ENCODE measurements around the gene LRRK1.
A peak's percentile ranks its signal among the peaks of the same experiment; 100 is the strongest.

Gene LRRK1

GRCh38 chr15:100909989-100910955 lies 8.9 kb upstream of the LRRK1 start:
- Histone ChIP-seq H3K9me3 (ENCODE audit: control insufficient read depth in 1 of 2, low read length in 2 of 2) (no peaks in the 10 kb centered on the region), H3K9ac (ENCODE audit: low read depth in 1 of 2, low read length in 2 of 2) (no peak overlapping the region), H3K27me3 (ENCODE audit: control insufficient read depth in 1 of 2, insufficient read depth in 2 of 2, low read length in 2 of 2) (no peaks in the 10 kb centered on the region), H3K4me1 (ENCODE audit: control insufficient read depth in 1 of 2, insufficient read depth in 2 of 2, low read length in 2 of 2) (no peaks in the 10 kb centered on the region), H3K4me3 (ENCODE audit: low read depth in 1 of 2, low read length in 2 of 2) (no peak overlapping the region), H3K27ac (ENCODE audit: low read depth, low read length) (no peak overlapping the region), H3K36me3 (ENCODE audit: control insufficient read depth in 1 of 2, insufficient read depth in 2 of 2, low read length in 2 of 2) (peaks cover 0 to 10% of the 10 kb centered on the region in 2 donors)

DNA sequence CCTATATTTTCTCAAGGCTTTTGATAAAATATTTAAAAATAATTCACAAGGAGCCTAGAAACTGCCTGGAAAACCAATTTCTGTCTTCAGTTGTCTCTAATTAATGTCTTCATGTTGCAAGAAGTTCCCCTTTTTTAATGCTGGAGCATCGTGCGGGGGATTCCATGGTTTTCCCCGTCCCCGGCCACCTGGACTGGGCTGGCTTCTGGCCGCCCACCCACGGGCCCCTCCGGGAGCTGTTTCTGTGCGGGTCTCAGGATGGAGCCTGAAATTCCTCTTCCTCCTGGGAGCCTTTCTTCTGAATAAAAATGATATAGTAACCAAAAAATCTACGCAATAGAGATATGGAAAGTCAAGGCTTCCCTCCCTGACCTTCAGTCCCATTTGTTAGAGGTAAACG lies 8.1 kb upstream of the LRRK1 start:
- Histone ChIP-seq H3K27ac (ENCODE audit: low read depth, low read length) (no peak overlapping the region), H3K4me1 (ENCODE audit: control insufficient read depth in 1 of 2, insufficient read depth in 2 of 2, low read length in 2 of 2) (no peaks in the 10 kb centered on the region), H3K9me3 (ENCODE audit: control insufficient read depth in 1 of 2, low read length in 2 of 2) (no peaks in the 10 kb centered on the region), H3K36me3 (ENCODE audit: control insufficient read depth in 1 of 2, insufficient read depth in 2 of 2, low read length in 2 of 2) (peaks cover 0 to 16% of the 10 kb centered on the region in 2 donors), H3K9ac (ENCODE audit: low read depth in 1 of 2, low read length in 2 of 2) (no peak overlapping the region), H3K27me3 (ENCODE audit: control insufficient read depth in 1 of 2, insufficient read depth in 2 of 2, low read length in 2 of 2) (no peaks in the 10 kb centered on the region), H3K4me3 (ENCODE audit: low read depth in 1 of 2, low read length in 2 of 2) (no peak overlapping the region)

GRCh38 chr15:100913961-100914360 lies 5.2 kb upstream of the LRRK1 start:
- peaks cover 9 to 14% of the 10 kb centered on the region in 2 donors for H3K4me1 ChIP-seq (ENCODE audit: control insufficient read depth in 1 of 2, insufficient read depth in 2 of 2, low read length in 2 of 2)
- H3K27ac ChIP-seq (ENCODE audit: low read depth, low read length) = no peak overlapping the region
- H3K36me3 ChIP-seq (ENCODE audit: control insufficient read depth in 1 of 2, insufficient read depth in 2 of 2, low read length in 2 of 2) = peaks cover 0 to 20% of the 10 kb centered on the region in 2 donors
- no peak overlapping the region for H3K4me3 ChIP-seq (ENCODE audit: low read depth in 1 of 2, low read length in 2 of 2)
- no peak overlapping the region for H3K9ac ChIP-seq (ENCODE audit: low read depth in 1 of 2, low read length in 2 of 2)
- no peaks in the 10 kb centered on the region for H3K9me3 ChIP-seq (ENCODE audit: control insufficient read depth in 1 of 2, low read length in 2 of 2)
- H3K27me3 ChIP-seq (ENCODE audit: control insufficient read depth in 1 of 2, insufficient read depth in 2 of 2, low read length in 2 of 2) = no peaks in the 10 kb centered on the region

DNA sequence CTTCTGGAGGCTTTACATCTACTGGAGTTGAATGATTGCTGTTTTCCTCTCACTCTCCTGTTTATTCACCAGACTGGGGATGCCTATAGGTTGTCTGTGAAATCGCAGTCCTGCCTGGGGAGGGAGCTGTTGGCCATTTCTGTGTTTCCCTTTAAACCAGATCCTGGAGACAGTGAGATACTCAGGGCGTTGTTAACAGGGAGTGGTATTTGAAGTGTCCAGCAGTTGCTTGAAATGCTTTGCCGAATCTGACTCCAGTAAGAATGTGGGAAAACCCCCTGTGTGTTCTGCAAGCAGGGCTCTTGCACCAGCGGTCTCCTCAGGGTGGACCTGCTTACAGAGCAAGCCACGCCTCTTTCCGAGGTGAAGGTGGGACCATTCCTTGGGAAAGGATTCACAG lies 4.3 kb upstream of the LRRK1 start:
- H3K27ac ChIP-seq (ENCODE audit: low read depth, low read length) = no peak overlapping the region
- peaks cover 9 to 14% of the 10 kb centered on the region in 2 donors for H3K4me1 ChIP-seq (ENCODE audit: control insufficient read depth in 1 of 2, insufficient read depth in 2 of 2, low read length in 2 of 2)
- no peaks in the 10 kb centered on the region for H3K27me3 ChIP-seq (ENCODE audit: control insufficient read depth in 1 of 2, insufficient read depth in 2 of 2, low read length in 2 of 2)
- no peak overlapping the region for H3K9ac ChIP-seq (ENCODE audit: low read depth in 1 of 2, low read length in 2 of 2)
- H3K9me3 ChIP-seq (ENCODE audit: control insufficient read depth in 1 of 2, low read length in 2 of 2) = no peaks in the 10 kb centered on the region
- H3K36me3 ChIP-seq (ENCODE audit: control insufficient read depth in 1 of 2, insufficient read depth in 2 of 2, low read length in 2 of 2) = peaks cover 0 to 20% of the 10 kb centered on the region in 2 donors
- no peak overlapping the region for H3K4me3 ChIP-seq (ENCODE audit: low read depth in 1 of 2, low read length in 2 of 2)

- H3K27me3 ChIP-seq (ENCODE audit: control insufficient read depth in 1 of 2, insufficient read depth in 2 of 2, low read length in 2 of 2) = no peaks in the 10 kb centered on the region
- peaks cover 4 to 12% of the 10 kb centered on the region in 2 donors for H3K36me3 ChIP-seq (ENCODE audit: control insufficient read depth in 1 of 2, insufficient read depth in 2 of 2, low read length in 2 of 2)
- peaks cover 24 to 31% of the 10 kb centered on the region in 2 donors for H3K4me1 ChIP-seq (ENCODE audit: control insufficient read depth in 1 of 2, insufficient read depth in 2 of 2, low read length in 2 of 2)
- no peaks in the 10 kb centered on the region for H3K9me3 ChIP-seq (ENCODE audit: control insufficient read depth in 1 of 2, low read length in 2 of 2)
- peak overlapping the region; percentile 70 to 75 for H3K9ac ChIP-seq (ENCODE audit: low read depth in 1 of 2, low read length in 2 of 2)
- H3K4me3 ChIP-seq (ENCODE audit: low read depth in 1 of 2, low read length in 2 of 2) = peak overlapping the region; percentile 88 to 93
- no peak overlapping the region for H3K27ac ChIP-seq (ENCODE audit: low read depth, low read length)
Observed at GRCh38 chr15:100918034-100918689, 995 bp upstream of the LRRK1 start.

DNA sequence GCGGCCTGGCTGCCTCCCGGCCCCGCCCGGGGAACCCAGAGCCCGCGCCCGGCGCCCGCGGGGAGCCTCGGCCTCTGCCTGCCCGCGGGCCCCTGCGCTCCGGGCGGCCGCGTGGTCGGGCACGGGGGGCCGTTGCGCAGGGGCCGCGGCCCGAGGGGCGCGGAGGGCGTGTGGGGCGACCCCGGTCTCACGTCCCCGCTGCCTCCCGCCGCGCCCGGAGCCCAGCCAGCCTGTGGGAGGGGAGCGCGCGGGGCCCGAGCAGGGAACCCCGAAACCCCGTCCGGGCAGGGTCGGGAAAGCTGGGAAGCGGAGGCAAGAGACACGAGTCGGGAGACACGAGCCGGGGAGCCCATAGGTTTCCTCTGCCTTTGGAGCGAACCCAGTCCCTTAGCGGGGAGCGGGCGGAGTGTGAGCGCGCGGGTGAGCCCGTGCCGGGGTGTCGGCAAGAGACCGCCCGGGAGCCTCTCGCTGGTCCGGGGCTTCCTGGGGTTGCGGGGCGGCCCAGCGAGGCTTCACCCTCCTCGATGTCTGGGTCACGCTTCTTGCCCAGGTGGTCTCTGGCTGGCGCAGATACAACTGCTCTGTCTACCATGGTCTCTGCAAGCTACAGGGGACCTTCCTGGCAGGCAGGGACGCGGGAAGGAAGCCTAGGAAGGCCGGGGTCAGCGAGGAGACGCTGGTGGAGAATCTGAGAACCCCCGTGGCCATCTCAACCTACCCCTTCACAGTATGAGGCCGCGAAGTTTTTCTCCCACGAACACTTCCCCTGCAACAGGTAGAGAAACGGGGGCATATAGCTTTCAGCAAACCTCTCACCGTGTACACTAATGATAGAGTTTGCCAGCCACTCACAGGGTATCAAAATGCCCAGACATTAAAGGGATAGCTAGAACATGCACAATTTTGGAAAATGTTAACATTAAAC lies 586 bp downstream of the LRRK1 start:
- Histone ChIP-seq H3K27me3 (ENCODE audit: control insufficient read depth in 1 of 2, insufficient read depth in 2 of 2, low read length in 2 of 2) (no peaks in the 10 kb centered on the region), H3K9ac (ENCODE audit: low read depth in 1 of 2, low read length in 2 of 2) (peak overlapping the region; percentile 62 to 79), H3K27ac (ENCODE audit: low read depth, low read length) (no peak overlapping the region), H3K9me3 (ENCODE audit: control insufficient read depth in 1 of 2, low read length in 2 of 2) (no peaks in the 10 kb centered on the region), H3K4me3 (ENCODE audit: low read depth in 1 of 2, low read length in 2 of 2) (peak overlapping the region; percentile 78 to 82), H3K4me1 (ENCODE audit: control insufficient read depth in 1 of 2, insufficient read depth in 2 of 2, low read length in 2 of 2) (peaks cover 24 to 35% of the 10 kb centered on the region in 2 donors), H3K36me3 (ENCODE audit: control insufficient read depth in 1 of 2, insufficient read depth in 2 of 2, low read length in 2 of 2) (peaks cover 4 to 17% of the 10 kb centered on the region in 2 donors)

GRCh38 chr15:100920516-100921135 lies 1.5 kb downstream of the LRRK1 start:
- H3K4me1 ChIP-seq (ENCODE audit: control insufficient read depth in 1 of 2, insufficient read depth in 2 of 2, low read length in 2 of 2) = peaks cover 29 to 42% of the 10 kb centered on the region in 2 donors
- H3K4me3 ChIP-seq (ENCODE audit: low read depth in 1 of 2, low read length in 2 of 2) = peak overlapping the region; percentile 78 to 82
- H3K27ac ChIP-seq (ENCODE audit: low read depth, low read length) = no peak overlapping the region
- peaks cover 4 to 12% of the 10 kb centered on the region in 2 donors for H3K36me3 ChIP-seq (ENCODE audit: control insufficient read depth in 1 of 2, insufficient read depth in 2 of 2, low read length in 2 of 2)
- no peaks in the 10 kb centered on the region for H3K9me3 ChIP-seq (ENCODE audit: control insufficient read depth in 1 of 2, low read length in 2 of 2)
- no peaks in the 10 kb centered on the region for H3K27me3 ChIP-seq (ENCODE audit: control insufficient read depth in 1 of 2, insufficient read depth in 2 of 2, low read length in 2 of 2)
- peak overlapping the region in 1 of 2 donors; percentile 79 for H3K9ac ChIP-seq (ENCODE audit: low read depth in 1 of 2, low read length in 2 of 2)

- Histone ChIP-seq H3K9me3 (ENCODE audit: control insufficient read depth in 1 of 2, low read length in 2 of 2) (no peaks in the 10 kb centered on the region), H3K36me3 (ENCODE audit: control insufficient read depth in 1 of 2, insufficient read depth in 2 of 2, low read length in 2 of 2) (peaks cover 4 to 15% of the 10 kb centered on the region in 2 donors), H3K9ac (ENCODE audit: low read depth in 1 of 2, low read length in 2 of 2) (no peak overlapping the region), H3K27ac (ENCODE audit: low read depth, low read length) (peak overlapping the region; percentile 22), H3K4me3 (ENCODE audit: low read depth in 1 of 2, low read length in 2 of 2) (peak overlapping the region in 1 of 2 donors; percentile 13), H3K27me3 (ENCODE audit: control insufficient read depth in 1 of 2, insufficient read depth in 2 of 2, low read length in 2 of 2) (no peaks in the 10 kb centered on the region), H3K4me1 (ENCODE audit: control insufficient read depth in 1 of 2, insufficient read depth in 2 of 2, low read length in 2 of 2) (peaks cover 32 to 43% of the 10 kb centered on the region in 2 donors)
Observed at GRCh38 chr15:100922192-100923040, 3.3 kb downstream of the LRRK1 start.

GRCh38 chr15:100923076-100923475 lies 3.9 kb downstream of the LRRK1 start:
- Histone ChIP-seq H3K4me1 (ENCODE audit: control insufficient read depth in 1 of 2, insufficient read depth in 2 of 2, low read length in 2 of 2) (peaks cover 27 to 37% of the 10 kb centered on the region in 2 donors), H3K4me3 (ENCODE audit: low read depth in 1 of 2, low read length in 2 of 2) (no peak overlapping the region), H3K9ac (ENCODE audit: low read depth in 1 of 2, low read length in 2 of 2) (no peak overlapping the region), H3K9me3 (ENCODE audit: control insufficient read depth in 1 of 2, low read length in 2 of 2) (no peaks in the 10 kb centered on the region), H3K27me3 (ENCODE audit: control insufficient read depth in 1 of 2, insufficient read depth in 2 of 2, low read length in 2 of 2) (no peaks in the 10 kb centered on the region), H3K27ac (ENCODE audit: low read depth, low read length) (peak overlapping the region; percentile 22), H3K36me3 (ENCODE audit: control insufficient read depth in 1 of 2, insufficient read depth in 2 of 2, low read length in 2 of 2) (peaks cover 4 to 15% of the 10 kb centered on the region in 2 donors)

Data from duodenal mucosa (tissue), 2 donors.